ENCODE measurements around the gene TAAR9.

- TF ChIP-seq CTCF (IDR thresholded peaks at IDR 0.05 in 2 of 3, conservative IDR thresholded peaks at IDR 0.05 in 1 of 3; ENCODE audit: borderline replicate concordance in 1 of 3, insufficient read depth in 1 of 3, low read depth in 2 of 3, low read length in 2 of 3) (no peak), POLR2AphosphoS5 (IDR thresholded peaks at IDR 0.05; ENCODE audit: low read depth, low read length) (no peak), YY1 (IDR thresholded peaks at IDR 0.05; ENCODE audit: extremely low read depth, insufficient replicate concordance, low read depth, low read length) (no peak), POLR2A (IDR thresholded peaks at IDR 0.05; ENCODE audit: borderline replicate concordance, extremely low read depth, insufficient read depth, insufficient read length) (no peak), TCF7L2 (IDR thresholded peaks at IDR 0.05; ENCODE audit: borderline replicate concordance, extremely low read depth, insufficient read depth, insufficient read length) (no peak), EZH2 (IDR thresholded peaks at IDR 0.05) (no peak), REST (IDR thresholded peaks at IDR 0.05; ENCODE audit: low read depth) (no peak), ZNF274 (IDR thresholded peaks at IDR 0.05; ENCODE audit: low read depth, low read length) (no peak), SIN3A (IDR thresholded peaks at IDR 0.05; ENCODE audit: low read depth) (no peak)
Observed at GRCh38 chr6:132495604-132496079, 42.4 kb upstream of the TAAR9 start.
